ENCODE measurements around the gene CDK6. TPM values are rescaled to one million over a fixed set of nuclear protein-coding genes. Genes with fewer than 3 reads are reported as not detected.

CDK6 gene
- total RNA-seq, 1 experiment from 2014 or later = 41.4 TPM

- no peak overlapping the region for H3K27ac ChIP-seq (ENCODE audit: low read depth, low read length)
- H4K20me1 ChIP-seq (ENCODE audit: insufficient read depth) = no peaks in the 10 kb centered on the region
- CTCF ChIA-PET = interaction anchor here (0.5 kb wide), 1 partner anchor 420 kb away, joined by 8 read pairs; no protein-coding TSS in a partner anchor
- ATAC-seq (peak; percentile 73), DNase-seq (ENCODE audit: low read depth, low spot score) (peak; percentile 4)
- H3K36me3 ChIP-seq (ENCODE audit: control insufficient read depth in 1 of 2, insufficient read depth in 2 of 2, low read length in 2 of 2) = no peaks in the 10 kb centered on the region
- H3K9ac ChIP-seq (ENCODE audit: low read length) = no peak overlapping the region
- TF ChIP-seq EGR1 (IDR thresholded peaks at IDR 0.05; ENCODE audit: low read depth) (no peak), ZBTB33 (IDR thresholded peaks at IDR 0.05; ENCODE audit: extremely low read depth, insufficient replicate concordance, low read length) (no peak), FOSL1 (IDR thresholded peaks at IDR 0.05; ENCODE audit: low read depth) (no peak), ZNF274 (IDR thresholded peaks at IDR 0.05; ENCODE audit: low read depth, low read length) (no peak), REST (IDR thresholded peaks at IDR 0.05; ENCODE audit: low read depth) (no peak), TCF7L2 (IDR thresholded peaks at IDR 0.05; ENCODE audit: borderline replicate concordance, extremely low read depth, insufficient read depth, insufficient read length) (no peak), RAD21 (IDR thresholded peaks at IDR 0.05; ENCODE audit: low read depth) (peak; percentile 48), POLR2AphosphoS5 (IDR thresholded peaks at IDR 0.05; ENCODE audit: low read depth, low read length) (no peak), CTCF (IDR thresholded peaks at IDR 0.05 in 2 of 3, conservative IDR thresholded peaks at IDR 0.05 in 1 of 3; ENCODE audit: borderline replicate concordance in 1 of 3, insufficient read depth in 1 of 3, low read depth in 2 of 3, low read length in 2 of 3) (peak in 2 of 3 experiments; percentile 35 to 45; a peak in 4 of 6 replicates), SP1 (IDR thresholded peaks at IDR 0.05; ENCODE audit: low read depth) (no peak)
- intact Hi-C loops (cut with micrococcal nuclease) = no loop called here
- POLR2A ChIA-PET = no interaction called here
- no peaks in the 10 kb centered on the region for H3K79me2 ChIP-seq (ENCODE audit: insufficient read depth, low read length)
- H3K9me3 ChIP-seq (ENCODE audit: control insufficient read depth in 1 of 2, insufficient read depth in 1 of 2, low read depth in 1 of 2, low read length in 2 of 2) = no peaks in the 10 kb centered on the region
- peaks cover 0 to 5% of the 10 kb centered on the region in 2 experiments; a peak in 1 of 4 replicates for H3K4me1 ChIP-seq (ENCODE audit: control insufficient read depth in 1 of 2, insufficient read depth in 2 of 2, low read length in 2 of 2)
- H3K4me3 ChIP-seq (replicated peaks in 1 of 2; ENCODE audit: low read depth in 1 of 2, low read length in 2 of 2) = no peak overlapping the region
- no TSS peak for BruUV-seq (replicated peaks)
- H3K9me2 ChIP-seq (ENCODE audit: insufficient read depth) = no peaks in the 10 kb centered on the region
- H2AFZ ChIP-seq (ENCODE audit: low read depth, low read length, poor library complexity, severe bottlenecking) = no peak overlapping the region
- H3K27me3 ChIP-seq (ENCODE audit: insufficient read depth, low read length) = no peaks in the 10 kb centered on the region
- H3K4me2 ChIP-seq (ENCODE audit: low read length) = no peak overlapping the region
- RAD21 ChIA-PET (ENCODE audit: low non-redundant PET in 1 of 2, low total read pairs in 2 of 2, uncharacterized antibody in 2 of 2, unreplicated experiment in 2 of 2) = no interaction called here
Measured at GRCh38 chr7:92880212-92881090, 44.1 kb upstream of the CDK6 start.

All from HCT116 (cell line).